HepG2 (cell line): ENCODE data around the gene CDC27. TPM values are rescaled to one million over a fixed set of nuclear protein-coding genes. Genes with fewer than 3 reads are reported as not detected.

Experiments used
- ESRRA ChIP-seq: sonication (generic); formaldehyde crosslinking; IDR thresholded peaks from 2 replicates; pipeline ENCODE4 v1.5.1; 2020; ENCODE audit warnings: mild to moderate bottlenecking, low read depth, missing genetic modification reagents
- FOXA3 ChIP-seq: IDR thresholded peaks from 2 replicates; pipeline ENCODE4 v1.6.1; 2016; ENCODE audit warnings: missing genetic modification reagents, missing compliant biosample characterization
- PHF8 ChIP-seq: sonication (generic); formaldehyde crosslinking; IDR thresholded peaks from 2 replicates; pipeline ENCODE4 v1.5.0; 2020; ENCODE audit warnings: missing genetic modification reagents
- PLRG1 ChIP-seq: fragments of 450-650 bp; conservative IDR thresholded peaks from 2 replicates; pipeline ENCODE4 v1.6.1; 2016
- PRDM4 ChIP-seq: sonication (generic); formaldehyde crosslinking; IDR thresholded peaks from 2 replicates; pipeline ENCODE4 v1.9.0; 2021; ENCODE audit warnings: missing genetic modification reagents, borderline replicate concordance
- PRMT3 ChIP-seq: sonication (generic); formaldehyde crosslinking; IDR thresholded peaks from 2 replicates; pipeline ENCODE4 v1.8.1; 2022; ENCODE audit warnings: low read depth, mild to moderate bottlenecking, moderate library complexity, missing genetic modification reagents, borderline replicate concordance
- RBFOX2 ChIP-seq: fragments of 200-400 bp; formaldehyde crosslinking; IDR thresholded peaks from 2 replicates; pipeline ENCODE4 v1.6.1; 2017; ENCODE audit warnings: low read depth, mild to moderate bottlenecking, low read length
- RFXANK ChIP-seq: IDR thresholded peaks from 2 replicates; pipeline ENCODE4 v1.6.1; 2016
- RXRB ChIP-seq: IDR thresholded peaks from 2 replicates; pipeline ENCODE4 v1.6.1; 2016; ENCODE audit warnings: borderline replicate concordance, missing genetic modification reagents, missing compliant biosample characterization
- SAFB2 ChIP-seq: sonication (generic); formaldehyde crosslinking; IDR thresholded peaks from 2 replicates; pipeline ENCODE4 v1.5.1; 2020; ENCODE audit warnings: missing genetic modification reagents, low read depth, mild to moderate bottlenecking, borderline replicate concordance
- SNAPC2 ChIP-seq: sonication (generic); formaldehyde crosslinking; IDR thresholded peaks from 2 replicates; pipeline ENCODE4 v1.8.1; 2022; ENCODE audit warnings: mild to moderate bottlenecking, missing genetic modification reagents
- TCF12 ChIP-seq, 2 experiments: fragments of 450-650 bp in 1 of 2; sonication (generic) in 1 of 2; formaldehyde crosslinking in 1 of 2; IDR thresholded peaks; 2 replicates each; pipeline versions ENCODE4 v1.6.1 to v1.8.0; 2017 to 2022; ENCODE audit warnings: antibody characterized with exemption in 1 of 2, mild to moderate bottlenecking in 1 of 2, missing genetic modification reagents in 1 of 2, moderate library complexity in 1 of 2
- ZFP1 ChIP-seq: IDR thresholded peaks from 2 replicates; pipeline ENCODE4 v1.6.1; 2016
- ZMYM2 ChIP-seq: sonication (generic); formaldehyde crosslinking; IDR thresholded peaks from 2 replicates; pipeline ENCODE4 v1.8.0; 2022; ENCODE audit warnings: mild to moderate bottlenecking, missing genetic modification reagents
- ZNF3 ChIP-seq: IDR thresholded peaks from 2 replicates; pipeline ENCODE4 v1.7.0; 2017; ENCODE audit warnings: inconsistent platforms
- ZNF335 ChIP-seq: sonication (generic); formaldehyde crosslinking; IDR thresholded peaks from 2 replicates; pipeline ENCODE4 v1.4.0; 2020; ENCODE audit warnings: missing genetic modification reagents
- ZNF776 ChIP-seq: sonication (generic); formaldehyde crosslinking; IDR thresholded peaks from 2 replicates; pipeline ENCODE4 v1.4.0; 2020; ENCODE audit warnings: mild to moderate bottlenecking, missing genetic modification reagents
- polyA plus RNA-seq, 8 experiments: library from polyadenylated mRNA; depleted of rRNA in 3 of 8; stranded (reverse) in 7 of 8; unstranded in 1 of 8; fragments of >200 nt; fragmentation: Illumina TruSeq in 4 of 8; extraction: Trizol in 4 of 8; gene quantifications; 2 replicates each; pipeline versions ENCODE4 v1.2.1 to v1.2.3, GENCODE V29; 2011 to 2016; ENCODE audit warnings: low read depth in 4 of 8, missing spikeins in 1 of 8, mixed read lengths in 1 of 8; ENCODE audit not compliant: insufficient read depth in 1 of 8
- total RNA-seq, 5 experiments: library from RNA; depleted of rRNA; stranded (reverse); fragments of >200 nt; fragmentation: Illumina TruSeq; extraction: Trizol; gene quantifications; 2 replicates each; pipeline ENCODE4 v1.2.3, GENCODE V29; 2016; ENCODE audit warnings: low read depth in 1 of 5
- TF ChIP-seq, protein P1 (sequence below): sonication (generic); formaldehyde crosslinking; IDR thresholded peaks from 2 replicates; pipeline ENCODE4 v1.4.0; 2020; ENCODE audit warnings: missing genetic modification reagents
- TF ChIP-seq, protein P2 (sequence below): IDR thresholded peaks from 2 replicates; pipeline ENCODE4 v1.6.1; 2016; ENCODE audit warnings: missing compliant biosample characterization, missing genetic modification reagents, borderline replicate concordance
- TF ChIP-seq, protein P3 (sequence below): sonication (generic); formaldehyde crosslinking; IDR thresholded peaks from 2 replicates; pipeline ENCODE4 v1.4.0; 2020; ENCODE audit warnings: mild to moderate bottlenecking, missing genetic modification reagents
- TF ChIP-seq, protein P4 (sequence below): sonication (generic); formaldehyde crosslinking; IDR thresholded peaks from 2 replicates; pipeline ENCODE4 v1.8.0; 2023; ENCODE audit warnings: mild to moderate bottlenecking, missing genetic modification reagents

The CDC27 gene
- total and polyA plus RNA-seq, 2 of the 13 experiments (the other 11 are each of a cell fraction or from before 2014, with no cell fraction given), result 80.7 to 102 TPM

DNA sequence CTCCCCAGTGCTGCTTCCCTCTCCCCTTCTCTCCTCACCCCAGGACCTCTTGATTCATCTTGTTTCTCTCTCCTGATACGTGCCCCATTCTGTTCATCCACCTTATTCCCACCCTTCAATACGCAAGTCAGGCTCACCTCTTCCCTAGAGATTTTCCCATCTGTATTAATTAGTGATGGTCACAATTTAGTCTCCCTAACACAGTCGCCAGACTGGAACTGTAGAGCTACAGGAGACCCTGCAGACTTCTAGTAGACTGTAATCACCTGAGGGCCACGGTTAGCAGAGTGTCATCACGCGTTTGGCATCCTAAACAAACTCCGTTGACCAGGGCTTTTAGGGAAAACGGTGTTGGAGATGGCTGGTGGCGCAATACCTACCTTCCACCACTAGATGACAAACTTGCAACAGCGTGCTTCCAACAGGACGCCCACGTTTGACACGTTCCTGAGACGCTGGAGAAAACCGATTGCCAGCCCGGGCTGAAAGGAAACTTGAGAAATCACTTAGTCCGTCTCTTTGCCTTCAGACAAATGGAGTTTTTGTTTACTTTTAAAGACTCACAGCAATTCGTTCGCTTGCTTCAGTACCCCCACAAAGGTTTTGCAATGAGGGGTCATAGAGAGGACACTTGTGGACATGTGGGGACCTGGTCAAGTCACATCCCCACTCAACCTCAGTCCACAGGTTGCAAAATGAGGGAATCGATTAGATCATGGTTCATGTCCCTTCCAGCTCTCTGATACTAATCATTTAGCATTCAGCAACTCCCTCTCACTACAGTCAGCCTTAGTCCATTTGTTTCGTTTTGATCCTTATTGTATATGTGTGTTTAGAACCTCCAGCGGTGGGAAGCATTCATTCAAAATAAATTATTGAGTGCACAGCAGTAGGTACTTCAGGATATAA is 40.7 kb upstream of the CDC27 start (continued):
- TF ChIP-seq PRDM4 (no peak), ZMYM2 (CRISPR knock-in tag) (peak; percentile 78; the same call in 1 of the 2 replicates), ZFP1 (CRISPR knock-in tag) (peak; percentile 80; the same call in 1 of the 2 replicates), PHF8 (CRISPR knock-in tag) (peak; percentile 30; the same call in 1 of the 2 replicates), TCF12 (IDR thresholded peaks at IDR 0.05) (no peak), TCF12 (CRISPR knock-in tag; IDR thresholded peaks at IDR 0.05) (no peak), FOXA3 (CRISPR knock-in tag) (peak; percentile 62), ZNF3 (CRISPR knock-in tag) (0 out of 2 replicates have a peak, but pooled peaks have one; percentile 30), PLRG1 (no peak), ZNF335 (CRISPR knock-in tag) (peak; percentile 58; the same call in 1 of the 2 replicates), SNAPC2 (no peak), PRMT3 (CRISPR knock-in tag) (no peak), RXRB (peak; percentile 76), SAFB2 (CRISPR knock-in tag) (0 out of 2 replicates have a peak, but pooled peaks have one; percentile 22), ZNF776 (CRISPR knock-in tag) (no peak), RFXANK (CRISPR knock-in tag) (0 out of 2 replicates have a peak, but pooled peaks have one; percentile 19), RBFOX2 (no peak), ESRRA (CRISPR knock-in tag) (peak; percentile 38; the same call in 1 of the 2 replicates)
- TF ChIP-seq, protein P1, sequence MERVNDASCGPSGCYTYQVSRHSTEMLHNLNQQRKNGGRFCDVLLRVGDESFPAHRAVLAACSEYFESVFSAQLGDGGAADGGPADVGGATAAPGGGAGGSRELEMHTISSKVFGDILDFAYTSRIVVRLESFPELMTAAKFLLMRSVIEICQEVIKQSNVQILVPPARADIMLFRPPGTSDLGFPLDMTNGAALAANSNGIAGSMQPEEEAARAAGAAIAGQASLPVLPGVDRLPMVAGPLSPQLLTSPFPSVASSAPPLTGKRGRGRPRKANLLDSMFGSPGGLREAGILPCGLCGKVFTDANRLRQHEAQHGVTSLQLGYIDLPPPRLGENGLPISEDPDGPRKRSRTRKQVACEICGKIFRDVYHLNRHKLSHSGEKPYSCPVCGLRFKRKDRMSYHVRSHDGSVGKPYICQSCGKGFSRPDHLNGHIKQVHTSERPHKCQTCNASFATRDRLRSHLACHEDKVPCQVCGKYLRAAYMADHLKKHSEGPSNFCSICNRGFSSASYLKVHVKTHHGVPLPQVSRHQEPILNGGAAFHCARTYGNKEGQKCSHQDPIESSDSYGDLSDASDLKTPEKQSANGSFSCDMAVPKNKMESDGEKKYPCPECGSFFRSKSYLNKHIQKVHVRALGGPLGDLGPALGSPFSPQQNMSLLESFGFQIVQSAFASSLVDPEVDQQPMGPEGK (CRISPR knock-in tag), result peak; percentile 61
- TF ChIP-seq, protein P2, sequence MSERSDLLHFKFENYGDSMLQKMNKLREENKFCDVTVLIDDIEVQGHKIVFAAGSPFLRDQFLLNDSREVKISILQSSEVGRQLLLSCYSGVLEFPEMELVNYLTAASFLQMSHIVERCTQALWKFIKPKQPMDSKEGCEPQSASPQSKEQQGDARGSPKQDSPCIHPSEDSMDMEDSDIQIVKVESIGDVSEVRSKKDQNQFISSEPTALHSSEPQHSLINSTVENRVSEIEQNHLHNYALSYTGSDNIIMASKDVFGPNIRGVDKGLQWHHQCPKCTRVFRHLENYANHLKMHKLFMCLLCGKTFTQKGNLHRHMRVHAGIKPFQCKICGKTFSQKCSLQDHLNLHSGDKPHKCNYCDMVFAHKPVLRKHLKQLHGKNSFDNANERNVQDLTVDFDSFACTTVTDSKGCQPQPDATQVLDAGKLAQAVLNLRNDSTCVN (CRISPR knock-in tag), result peak; percentile 80; the same call in 1 of the 2 replicates
- TF ChIP-seq, protein P3, sequence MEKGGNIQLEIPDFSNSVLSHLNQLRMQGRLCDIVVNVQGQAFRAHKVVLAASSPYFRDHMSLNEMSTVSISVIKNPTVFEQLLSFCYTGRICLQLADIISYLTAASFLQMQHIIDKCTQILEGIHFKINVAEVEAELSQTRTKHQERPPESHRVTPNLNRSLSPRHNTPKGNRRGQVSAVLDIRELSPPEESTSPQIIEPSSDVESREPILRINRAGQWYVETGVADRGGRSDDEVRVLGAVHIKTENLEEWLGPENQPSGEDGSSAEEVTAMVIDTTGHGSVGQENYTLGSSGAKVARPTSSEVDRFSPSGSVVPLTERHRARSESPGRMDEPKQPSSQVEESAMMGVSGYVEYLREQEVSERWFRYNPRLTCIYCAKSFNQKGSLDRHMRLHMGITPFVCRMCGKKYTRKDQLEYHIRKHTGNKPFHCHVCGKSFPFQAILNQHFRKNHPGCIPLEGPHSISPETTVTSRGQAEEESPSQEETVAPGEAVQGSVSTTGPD (CRISPR knock-in tag), result no peak
- TF ChIP-seq, protein P4, sequence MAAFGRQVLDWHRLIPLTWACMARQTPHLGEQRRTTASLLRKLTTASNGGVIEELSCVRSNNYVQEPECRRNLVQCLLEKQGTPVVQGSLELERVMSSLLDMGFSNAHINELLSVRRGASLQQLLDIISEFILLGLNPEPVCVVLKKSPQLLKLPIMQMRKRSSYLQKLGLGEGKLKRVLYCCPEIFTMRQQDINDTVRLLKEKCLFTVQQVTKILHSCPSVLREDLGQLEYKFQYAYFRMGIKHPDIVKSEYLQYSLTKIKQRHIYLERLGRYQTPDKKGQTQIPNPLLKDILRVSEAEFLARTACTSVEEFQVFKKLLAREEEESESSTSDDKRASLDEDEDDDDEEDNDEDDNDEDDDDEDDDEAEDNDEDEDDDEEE (CRISPR knock-in tag), result no peak
